ENCODE measurements around the gene EARS2. TPM values are rescaled to one million over a fixed set of nuclear protein-coding genes. Genes with fewer than 3 reads are reported as not detected.

Gene EARS2
- total RNA-seq, 1 experiment from 2014 or later: 32.8 TPM

DNA sequence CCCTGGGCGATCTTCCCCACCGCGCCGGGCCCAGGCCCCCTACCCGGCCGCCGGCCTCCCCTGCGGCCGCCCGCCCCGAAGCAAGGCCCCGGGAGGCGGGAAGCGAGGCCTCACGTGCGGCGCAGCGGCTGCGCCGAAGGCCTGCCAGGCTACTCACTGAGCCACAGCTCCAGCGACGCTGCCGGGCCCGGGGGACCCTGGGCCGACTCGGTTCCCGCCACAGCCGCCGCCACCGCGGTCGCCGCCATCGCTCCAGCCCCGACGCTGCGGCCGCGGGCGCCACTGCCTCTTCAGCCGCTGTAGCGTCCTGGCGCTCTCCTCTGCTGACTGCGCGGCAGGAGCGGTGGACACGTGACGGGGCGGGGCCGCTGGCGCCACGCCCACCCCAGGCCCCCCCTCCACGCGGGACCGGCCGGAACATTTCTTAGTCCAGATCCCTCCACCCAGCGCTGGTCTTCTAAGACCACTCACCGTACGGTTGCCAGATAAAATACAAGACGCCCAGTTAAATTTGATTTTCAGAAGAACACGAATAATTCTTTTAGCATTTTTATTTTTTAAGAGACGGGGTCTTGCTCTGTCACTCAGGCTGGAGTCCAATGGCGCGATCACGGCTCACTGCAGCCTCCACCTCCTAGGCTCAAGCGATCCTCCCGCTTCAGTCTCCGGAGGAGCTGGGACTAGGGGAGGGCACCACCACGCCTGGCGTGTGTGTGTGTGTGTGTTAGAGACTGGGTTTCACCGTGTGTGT, 46.8 kb downstream of the EARS2 start, which contains the start of gene GGA2:
TSS of gene GGA2 (minus strand) at position 331 of the 751 bp plus-strand sequence. CDS start at position 248, 83 bp downstream.
- Mint-ChIP-seq H3K9me3 (ENCODE audit: unreplicated experiment) (no peaks in the 10 kb centered on the region), H3K27me3 (ENCODE audit: insufficient read depth, unreplicated experiment) (no peaks in the 10 kb centered on the region), H3K4me1 (ENCODE audit: insufficient read depth, unreplicated experiment) (peaks cover 19% of the 10 kb centered on the region), H3K36me3 (ENCODE audit: insufficient read depth, unreplicated experiment) (peaks cover 10% of the 10 kb centered on the region), H3K27ac (ENCODE audit: low read depth, unreplicated experiment) (peak within 1 kb of the TSS; percentile 46), H3K4me3 (ENCODE audit: unreplicated experiment) (peak within 1 kb of the TSS; percentile 90)
- no peak for TF ChIP-seq CTCF (IDR thresholded peaks at IDR 0.05; ENCODE audit: unreplicated experiment)
- BruUV-seq (replicated peaks): no TSS peak
- ChIA-PET CTCF (interaction anchor here (0.6 to 1.2 kb wide), 2 partner anchors 11 to 87 kb away, joined by 3 to 5 read pairs; no protein-coding TSS in a partner anchor), POLR2A (interaction anchor here (0.6 to 2.6 kb wide), 11 partner anchors 10 to 509 kb away, joined by 3 to 20 read pairs (median 4); partner anchors contain the start of genes COG7, EARS2 and UBFD1)
- intact Hi-C loops (cut with micrococcal nuclease): no loop called here
- peak; percentile 69 for DNase-seq (ENCODE audit: unreplicated experiment)

- intact Hi-C loops (cut with micrococcal nuclease): no loop called here
- BruUV-seq (replicated peaks): no TSS peak
- H3K4me3 Mint-ChIP-seq (ENCODE audit: unreplicated experiment): peak overlapping the region; percentile 90
- CTCF ChIA-PET: interaction anchor here (0.6 to 2.4 kb wide), 4 partner anchors 8 to 259 kb away, joined by 3 to 11 read pairs (median 4); no protein-coding TSS in a partner anchor
- no peak for DNase-seq (ENCODE audit: unreplicated experiment)
- H3K36me3 Mint-ChIP-seq (ENCODE audit: insufficient read depth, unreplicated experiment): peaks cover 6% of the 10 kb centered on the region
- H3K27ac Mint-ChIP-seq (ENCODE audit: low read depth, unreplicated experiment): peak overlapping the region; percentile 46
- POLR2A ChIA-PET: interaction anchor here (0.6 to 2.6 kb wide), 9 partner anchors 10 to 510 kb away, joined by 3 to 20 read pairs (median 5); partner anchors contain the start of genes COG7, EARS2 and UBFD1
- no peaks in the 10 kb centered on the region for H3K27me3 Mint-ChIP-seq (ENCODE audit: insufficient read depth, unreplicated experiment)
- TF ChIP-seq CTCF (IDR thresholded peaks at IDR 0.05; ENCODE audit: unreplicated experiment): no peak
- H3K4me1 Mint-ChIP-seq (ENCODE audit: insufficient read depth, unreplicated experiment): peaks cover 24% of the 10 kb centered on the region
- H3K9me3 Mint-ChIP-seq (ENCODE audit: unreplicated experiment): no peaks in the 10 kb centered on the region
These were observed 47.4 kb downstream of the EARS2 start for GRCh38 chr16:23509782-23510163.

GRCh38 chr16:23509441-23509754, 47.8 kb downstream of the EARS2 start:
- CTCF ChIA-PET: interaction anchor here (0.6 to 2.4 kb wide), 6 partner anchors 8 to 1019 kb away, joined by 3 to 11 read pairs (median 3); no protein-coding TSS in a partner anchor
- intact Hi-C loops (cut with micrococcal nuclease): no loop called here
- Mint-ChIP-seq H3K36me3 (ENCODE audit: insufficient read depth, unreplicated experiment) (peaks cover 2% of the 10 kb centered on the region), H3K4me1 (ENCODE audit: insufficient read depth, unreplicated experiment) (peaks cover 25% of the 10 kb centered on the region), H3K4me3 (ENCODE audit: unreplicated experiment) (peak overlapping the region; percentile 90), H3K9me3 (ENCODE audit: unreplicated experiment) (no peaks in the 10 kb centered on the region), H3K27me3 (ENCODE audit: insufficient read depth, unreplicated experiment) (no peaks in the 10 kb centered on the region), H3K27ac (ENCODE audit: low read depth, unreplicated experiment) (peak overlapping the region; percentile 46)
- BruUV-seq (replicated peaks): TSS peak; percentile 63
- POLR2A ChIA-PET: interaction anchor here (0.6 to 2.6 kb wide), 8 partner anchors 9 to 510 kb away, joined by 3 to 20 read pairs (median 6); partner anchors contain the start of genes EARS2, PALB2 and UBFD1
- no peak for TF ChIP-seq CTCF (IDR thresholded peaks at IDR 0.05; ENCODE audit: unreplicated experiment)
- no peak for DNase-seq (ENCODE audit: unreplicated experiment)
